Measurements from ENCODE around the gene STK17A.

STK17A gene

GRCh38 chr7:43582503-43583423 is at the start of gene STK17A:
TSS of gene STK17A (plus strand) at chr7:43583108. CDS start at chr7:43583244, 136 bp downstream.
- DNase-seq: peak; percentile 87

GRCh38 chr7:43533801-43534479 is 49.0 kb upstream of the STK17A start:
- DNase-seq: peak; percentile 9

DNA sequence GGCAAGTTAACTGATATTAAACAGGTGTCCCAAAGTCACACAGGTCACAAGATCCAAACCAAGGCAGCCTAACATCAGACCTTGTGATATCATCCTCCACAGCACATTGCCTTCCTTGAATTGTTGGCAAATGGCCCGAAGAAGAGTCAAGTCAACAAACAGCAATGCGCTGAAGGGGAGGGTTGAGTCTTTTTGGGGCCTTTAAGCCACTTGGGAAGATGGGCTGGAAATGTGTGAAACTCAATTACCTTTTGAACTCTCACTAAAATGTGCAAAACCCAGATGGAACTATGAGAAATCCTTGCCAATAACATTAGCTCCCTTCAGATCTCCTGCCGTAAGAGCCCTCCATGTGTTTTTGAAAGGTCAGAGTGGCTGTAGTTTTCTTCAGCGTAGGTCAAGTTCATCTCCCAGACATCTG is 47.9 kb upstream of the STK17A start:
- peak; percentile 7 for DNase-seq

- DNase-seq: peak; percentile 88
Observed at GRCh38 chr7:43535810-43536585, 46.9 kb upstream of the STK17A start.

GRCh38 chr7:43536773-43537172 is 46.1 kb upstream of the STK17A start:
- DNase-seq: no peak

DNA sequence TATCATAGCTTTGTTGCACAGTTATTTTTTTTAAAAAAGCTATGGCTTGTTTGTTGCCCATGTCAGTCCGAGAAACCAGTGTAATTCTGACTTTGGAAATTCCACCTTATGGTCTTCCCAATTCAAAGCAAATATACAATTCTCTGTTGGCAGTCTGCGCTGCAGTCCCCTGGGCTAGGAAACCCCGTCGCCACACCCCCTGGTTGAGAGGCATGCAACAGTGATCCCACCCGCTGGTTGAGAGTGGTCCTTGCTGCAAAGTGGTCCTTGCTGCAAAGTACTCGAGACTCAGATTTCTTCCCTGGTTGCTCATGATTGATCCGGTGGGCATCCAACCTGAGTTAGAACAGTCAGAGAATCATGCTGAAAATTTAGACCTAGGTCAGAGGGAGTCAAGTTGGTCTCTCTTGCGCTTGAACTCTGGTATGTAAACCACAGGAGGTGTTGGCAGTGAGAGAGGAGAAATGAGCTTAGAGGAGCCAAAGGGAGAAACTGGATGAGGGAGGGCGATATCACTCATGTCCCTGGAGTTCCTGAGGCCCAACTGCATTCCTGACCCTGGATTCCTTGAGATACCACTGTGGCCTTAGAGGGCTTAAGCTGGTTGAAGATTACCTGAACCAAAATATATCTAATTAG is 45.0 kb upstream of the STK17A start:
- DNase-seq: no peak

DNA sequence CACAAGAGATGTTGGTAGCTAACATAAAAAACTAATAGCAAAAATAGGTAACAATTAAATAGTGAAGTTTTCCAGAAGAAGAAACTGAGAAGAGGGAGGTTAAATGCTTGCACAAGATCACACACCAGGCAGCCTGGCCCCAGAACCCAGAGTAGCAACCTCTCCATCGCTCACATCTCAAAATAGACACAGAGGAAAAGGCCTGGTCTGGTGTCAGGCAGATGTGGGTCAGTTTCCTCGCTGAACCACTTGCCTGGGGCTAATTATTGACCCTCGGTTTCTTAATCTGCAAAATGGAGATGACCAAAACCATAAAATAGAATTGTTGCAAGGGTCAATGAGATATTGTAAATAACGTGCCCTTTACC is 44.5 kb upstream of the STK17A start:
- no peak for DNase-seq

- no peak for DNase-seq
Observed at GRCh38 chr7:43540471-43540870, 42.4 kb upstream of the STK17A start.

GRCh38 chr7:43542716-43543115 is 40.2 kb upstream of the STK17A start:
- DNase-seq: no peak

DNA sequence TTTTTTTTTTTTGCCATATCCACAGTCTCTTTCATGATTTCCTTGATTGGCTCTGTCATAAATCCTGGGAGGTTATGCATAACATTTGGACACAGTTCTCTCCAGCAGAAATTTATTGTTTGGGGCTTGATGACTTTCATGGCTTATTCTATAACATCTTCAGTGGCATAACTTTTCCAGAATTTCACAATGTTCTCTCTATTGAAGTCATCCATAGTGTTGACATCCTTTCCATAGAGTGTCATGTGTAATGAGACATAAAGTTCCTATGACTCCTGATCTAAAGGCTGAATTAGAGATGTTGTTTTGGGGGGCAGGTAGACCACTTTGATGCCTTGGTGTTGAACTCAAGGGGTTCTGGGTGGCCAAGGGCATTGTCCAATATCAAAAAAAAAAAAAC is 36.7 kb upstream of the STK17A start:
- no peak for DNase-seq

- DNase-seq: no peak
Observed at GRCh38 chr7:43550427-43550826, 32.5 kb upstream of the STK17A start.

- DNase-seq: no peak
Observed at GRCh38 chr7:43552122-43552521, 30.8 kb upstream of the STK17A start.

DNA sequence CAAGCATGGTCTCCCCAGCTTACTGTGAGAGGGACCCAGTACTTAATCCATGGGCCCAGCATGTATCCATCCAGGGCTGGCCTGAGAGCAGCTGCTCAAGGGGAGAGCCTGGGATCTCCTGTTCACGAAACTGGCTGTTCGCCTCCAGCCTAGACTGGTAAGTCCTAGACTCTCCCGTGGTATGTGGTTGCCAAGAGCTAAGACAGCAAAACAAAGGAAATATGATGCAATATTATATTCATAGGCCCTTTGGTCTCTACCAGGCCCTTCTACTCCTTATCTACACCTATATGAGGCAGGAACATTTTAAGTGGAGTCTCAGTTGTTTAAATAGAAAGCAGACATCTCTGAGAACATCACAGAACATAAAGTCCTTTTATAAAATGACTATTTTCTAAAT is 28.9 kb upstream of the STK17A start:
- DNase-seq: no peak

GRCh38 chr7:43554423-43554822 is 28.5 kb upstream of the STK17A start:
- no peak for DNase-seq

DNA sequence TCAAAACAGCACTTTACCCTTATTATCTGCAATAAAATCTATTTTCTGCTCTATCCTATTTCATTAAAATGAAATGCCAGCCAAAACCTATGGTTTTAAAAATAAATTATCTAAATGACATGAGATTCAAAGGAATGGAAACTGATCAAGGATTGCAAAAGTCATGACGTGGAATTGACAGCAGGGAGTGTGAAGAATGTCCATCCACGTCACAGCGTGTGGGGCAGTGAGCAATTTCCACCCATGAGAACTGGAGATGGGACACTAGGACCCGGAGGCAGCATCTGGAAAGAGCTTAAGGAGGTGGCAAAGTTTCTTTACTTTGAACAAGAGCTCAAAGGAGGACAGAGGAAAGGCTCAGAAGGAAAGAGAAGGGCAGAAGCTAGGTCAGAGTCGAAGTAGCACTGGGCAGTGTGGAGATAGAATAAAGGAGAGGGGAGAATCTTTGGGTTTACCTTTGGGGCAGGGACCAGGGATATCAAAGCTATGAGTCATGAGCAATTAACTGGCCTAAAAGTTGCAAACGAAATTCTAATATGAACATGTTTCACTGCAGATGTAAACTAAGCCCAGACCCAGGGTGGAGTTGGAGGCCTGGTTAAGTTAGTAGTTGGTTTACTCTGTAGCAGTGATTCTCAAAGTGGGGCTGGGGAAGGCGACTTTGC is 24.9 kb upstream of the STK17A start:
- no peak for DNase-seq

DNA sequence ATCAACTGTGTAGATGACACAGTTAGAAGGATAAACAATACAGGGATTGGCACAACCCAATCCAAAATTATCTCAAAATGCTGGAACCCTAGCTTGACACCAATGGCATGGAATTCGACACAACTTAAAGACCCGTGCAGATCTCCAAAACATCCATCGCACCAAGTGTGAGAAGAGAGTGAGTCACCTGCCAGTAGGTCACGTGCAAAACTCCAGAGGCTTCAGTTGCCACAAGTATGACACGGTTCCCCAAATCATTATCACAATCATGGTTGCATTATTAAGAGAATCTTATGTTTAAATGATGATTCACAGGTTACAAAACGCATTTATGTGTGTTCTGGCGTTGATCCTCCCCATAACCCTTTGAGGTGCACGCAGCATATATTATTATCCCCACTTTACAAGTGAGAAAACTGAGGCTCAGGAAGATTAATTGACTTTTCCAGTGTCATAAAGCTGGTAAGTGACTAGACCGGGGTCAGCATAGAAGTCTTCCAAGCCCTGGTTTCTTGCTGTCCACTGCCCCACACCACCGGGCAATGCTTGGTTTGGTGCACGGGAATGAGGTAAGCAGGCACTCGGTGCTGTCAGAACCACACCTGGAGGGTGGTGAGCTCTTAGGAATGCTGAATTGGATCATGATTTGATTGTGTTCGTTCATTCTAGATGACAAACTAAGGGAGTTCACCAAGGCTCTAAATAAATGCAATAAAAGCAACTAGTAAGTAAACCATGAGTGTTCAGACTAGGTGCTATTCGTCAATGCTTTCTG is 23.6 kb upstream of the STK17A start:
- DNase-seq: no peak

DNA sequence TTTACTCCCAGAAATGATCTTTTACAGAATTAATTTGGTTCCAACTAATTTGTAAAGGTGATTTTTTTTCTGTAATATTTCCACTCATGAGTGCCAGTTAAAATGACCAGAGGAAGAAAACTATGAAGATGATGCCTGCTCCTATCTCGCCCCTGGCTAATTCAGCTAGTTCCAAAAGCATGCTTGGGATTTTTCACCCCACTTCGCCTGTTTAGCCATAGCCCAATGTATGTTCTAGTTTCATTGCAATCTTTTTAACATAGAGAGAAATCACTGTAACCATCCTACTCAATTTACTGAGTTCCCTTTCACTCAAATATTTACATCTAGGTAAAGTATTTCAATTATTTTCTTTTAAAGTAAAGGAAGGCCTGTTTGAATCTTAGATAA is 23.0 kb upstream of the STK17A start:
- DNase-seq: no peak

DNA sequence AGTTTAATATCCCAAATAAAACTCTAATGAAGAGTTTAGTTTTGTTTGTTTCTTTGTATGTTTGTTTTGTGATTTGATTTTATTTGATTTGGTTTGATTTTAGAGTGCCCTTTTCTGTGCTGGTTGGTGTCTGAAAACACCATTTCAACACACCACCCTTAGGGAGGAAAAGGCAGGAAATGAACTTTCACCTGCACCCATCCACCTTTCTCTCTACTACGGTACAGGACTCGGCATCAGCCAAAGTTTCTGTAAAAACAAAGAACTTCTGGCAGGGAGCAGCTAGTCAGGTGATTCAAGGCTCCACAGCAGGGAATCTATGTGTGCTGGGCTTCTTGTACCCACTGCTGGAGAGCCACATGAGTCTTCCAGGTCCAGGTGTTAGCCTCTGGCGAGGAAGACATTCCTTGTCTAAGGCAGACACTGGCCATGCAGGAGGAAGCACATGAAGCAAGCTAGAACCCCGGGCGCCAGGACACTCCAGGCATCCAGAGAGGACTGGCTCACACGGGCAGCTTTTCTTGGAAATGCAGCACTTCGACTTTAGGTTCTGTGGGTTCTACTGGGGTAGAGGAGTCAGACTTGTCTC is 22.1 kb upstream of the STK17A start:
- DNase-seq: no peak

- DNase-seq: no peak
Observed at GRCh38 chr7:43562383-43562782, 20.5 kb upstream of the STK17A start.

DNA sequence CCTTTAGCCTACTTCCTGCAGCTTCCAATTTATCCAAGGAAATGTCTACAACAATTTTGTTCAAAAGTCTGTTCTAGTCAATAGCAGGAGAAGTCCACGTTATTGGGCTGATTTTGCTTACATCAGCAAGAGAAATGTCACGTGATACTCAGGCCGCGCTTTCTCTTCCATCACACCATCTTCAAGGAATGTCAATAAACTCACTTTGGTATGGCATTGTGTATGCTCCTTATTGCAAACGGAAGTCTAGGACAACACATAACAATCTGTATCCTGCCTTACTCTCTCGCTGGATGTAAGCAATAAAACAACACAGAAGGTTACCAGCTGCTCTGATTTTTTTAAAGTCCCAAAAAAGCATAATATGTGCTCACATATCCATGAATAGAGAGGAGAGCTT is 17.1 kb upstream of the STK17A start:
- DNase-seq: peak; percentile 49

DNA sequence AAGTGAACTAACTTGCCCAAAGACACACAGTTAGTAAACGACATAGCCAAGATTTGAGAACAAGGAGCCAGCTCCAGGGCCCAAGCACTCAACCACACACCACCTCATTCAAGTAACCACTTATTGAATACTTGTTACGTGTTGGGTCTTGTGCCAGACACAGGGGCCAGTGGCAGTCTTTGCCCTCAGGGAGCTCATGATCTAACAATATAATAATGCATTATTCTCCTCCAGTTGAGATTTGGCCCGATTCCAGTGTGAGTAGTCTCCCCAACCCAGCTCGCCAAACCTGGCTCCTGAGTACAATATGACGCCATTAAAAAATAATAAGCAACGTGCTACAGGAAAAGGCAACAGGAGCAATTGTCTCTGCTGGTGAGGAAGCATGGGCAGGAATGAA is 14.4 kb upstream of the STK17A start:
- DNase-seq: no peak
